ENCODE results near the gene SPAG17.

Gene SPAG17

GRCh38 chr1:118169016-118169415 is 16.0 kb downstream of the SPAG17 start:
- DNase-seq, result no peak

GRCh38 chr1:118160806-118161205 is 24.2 kb downstream of the SPAG17 start:
- no peak for DNase-seq

- no peak for DNase-seq
Observed at GRCh38 chr1:118159569-118159968, 25.5 kb downstream of the SPAG17 start.

- DNase-seq, result no peak
Observed at GRCh38 chr1:118158924-118159323, 26.1 kb downstream of the SPAG17 start.

- no peak for DNase-seq
Observed at GRCh38 chr1:118157506-118157905, 27.5 kb downstream of the SPAG17 start.

- DNase-seq, result no peak
Observed at GRCh38 chr1:118155106-118155505, 29.9 kb downstream of the SPAG17 start.

- DNase-seq, result peak in 1 of 56 donors; percentile 0
Observed at GRCh38 chr1:118154220-118154619, 30.8 kb downstream of the SPAG17 start.

- peak in 23 of 56 donors; percentile 0 to 73 (median 15) for DNase-seq
Observed at GRCh38 chr1:118151312-118151937, 33.6 kb downstream of the SPAG17 start.

- no peak for DNase-seq
Observed at GRCh38 chr1:118149799-118150198, 35.2 kb downstream of the SPAG17 start.

GRCh38 chr1:118148034-118148433 is 37.0 kb downstream of the SPAG17 start:
- no peak for DNase-seq

- DNase-seq, result no peak
Observed at GRCh38 chr1:118147522-118147921, 37.5 kb downstream of the SPAG17 start.

- DNase-seq, result no peak
Observed at GRCh38 chr1:118145721-118146120, 39.3 kb downstream of the SPAG17 start.

- DNase-seq, result no peak
Observed at GRCh38 chr1:118144684-118145083, 40.3 kb downstream of the SPAG17 start.

GRCh38 chr1:118143831-118144230 is 41.2 kb downstream of the SPAG17 start:
- DNase-seq, result no peak

GRCh38 chr1:118143121-118143520 is 41.9 kb downstream of the SPAG17 start:
- DNase-seq, result no peak

- DNase-seq, result no peak
Observed at GRCh38 chr1:118142546-118142945, 42.5 kb downstream of the SPAG17 start.

GRCh38 chr1:118137900-118138299 is 47.1 kb downstream of the SPAG17 start:
- no peak for DNase-seq

- peak in 2 of 56 donors; percentile 1 to 2 for DNase-seq
Observed at GRCh38 chr1:118136187-118136941, 48.7 kb downstream of the SPAG17 start.

GRCh38 chr1:118132000-118132399 is 53.0 kb downstream of the SPAG17 start:
- DNase-seq, result no peak

- DNase-seq, result no peak
Observed at GRCh38 chr1:118128761-118129160, 56.3 kb downstream of the SPAG17 start.

- no peak for DNase-seq
Observed at GRCh38 chr1:118124064-118124463, 61.0 kb downstream of the SPAG17 start.

- DNase-seq, result no peak
Observed at GRCh38 chr1:118123116-118123839, 61.8 kb downstream of the SPAG17 start.

Measured in nucleus accumbens (tissue), 56 donors.